Measurements from ENCODE around the gene MECP2.
A peak's percentile ranks its signal among the peaks of the same experiment; 100 is the strongest.

Gene MECP2

DNA sequence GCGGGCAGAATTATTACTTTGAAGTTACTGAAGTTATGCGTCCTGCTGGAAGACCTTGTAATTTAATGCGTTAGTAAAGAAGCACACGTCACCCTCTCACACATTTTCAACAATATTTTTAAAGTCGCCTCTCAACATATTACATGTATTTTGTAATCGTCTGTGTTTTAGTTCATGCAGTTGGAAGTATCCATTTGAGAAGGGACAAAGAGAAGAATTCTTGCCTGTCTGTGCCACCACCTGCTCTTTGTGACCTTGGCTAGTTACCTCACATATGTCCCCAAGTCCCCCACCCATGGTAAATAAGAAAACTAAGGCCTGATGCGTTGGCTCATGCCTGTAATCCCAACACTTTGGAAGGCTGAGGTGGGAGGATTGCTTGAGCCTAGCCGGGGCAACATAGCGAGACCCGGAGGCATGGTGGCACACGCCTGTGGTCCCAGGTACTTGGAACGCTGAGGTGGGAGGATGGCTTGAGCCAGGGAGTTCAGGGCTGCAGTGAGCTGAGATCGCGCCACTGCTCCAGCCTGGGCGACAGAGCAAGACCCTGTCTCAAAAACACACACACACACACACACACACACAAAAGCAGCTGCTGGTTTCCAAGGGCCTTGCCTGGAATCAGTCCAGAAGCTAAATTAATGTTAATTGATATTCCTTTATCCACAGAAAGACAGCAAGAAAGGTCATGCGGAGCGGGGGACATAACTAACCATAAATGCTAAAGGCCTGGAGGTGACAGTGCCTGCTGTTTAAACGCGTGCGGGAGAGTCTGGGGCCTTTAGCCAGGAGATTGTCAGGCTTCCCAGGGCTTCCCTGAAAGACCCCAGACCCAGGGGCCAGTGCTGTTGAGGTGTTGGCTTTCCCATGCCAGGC lies 124.2 kb downstream of the MECP2 start:
- peak; percentile 91 for FAIRE-seq
- DNase-seq (ENCODE audit: insufficient read length, low spot score), result no peak

DNA sequence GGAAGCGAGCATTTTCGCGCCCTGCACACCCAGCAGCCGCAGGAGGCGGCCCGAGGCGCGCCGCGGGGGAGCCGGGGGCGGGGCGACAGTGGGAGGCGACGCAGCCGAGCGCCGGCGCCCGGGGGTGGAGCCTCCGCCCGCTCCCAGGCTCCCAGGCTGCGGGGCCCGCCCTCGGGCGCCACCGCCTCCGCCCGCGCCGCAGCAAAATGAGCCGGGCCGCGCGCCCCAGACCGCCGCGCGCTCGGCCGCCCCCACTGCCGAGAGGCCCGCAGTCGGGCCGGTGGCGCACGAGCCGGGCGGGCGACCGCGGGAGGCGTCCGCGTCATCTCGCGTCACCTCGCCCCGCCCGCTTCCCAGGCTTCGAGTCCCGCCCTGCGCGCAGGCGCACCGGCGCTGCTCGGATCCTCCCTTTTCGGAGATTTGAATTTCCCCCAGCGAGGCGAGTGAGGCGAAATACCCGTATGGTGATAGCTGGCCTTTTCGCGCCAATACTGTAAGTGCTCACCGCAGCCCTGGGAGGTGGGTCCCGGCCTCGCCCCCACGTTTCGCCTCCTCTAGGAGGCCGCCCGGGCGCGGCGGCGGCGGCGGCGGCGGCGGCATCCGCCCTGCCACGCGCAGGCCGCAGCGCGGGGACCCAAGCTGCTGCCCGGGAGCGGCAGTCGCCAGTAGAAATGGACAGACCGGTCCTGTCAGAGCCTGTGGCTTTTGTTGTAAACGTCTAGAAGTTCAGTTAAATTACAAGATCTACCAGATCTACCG lies 125.0 kb downstream of the MECP2 start, which contains the start of gene TMEM187:
TSS of gene TMEM187 (plus strand) at position 387 of the 759 bp plus-strand sequence. CDS start 9,309 bp downstream, outside the sequence.
- DNase-seq (ENCODE audit: insufficient read length, low spot score), result peak; percentile 73
- peak; percentile 98 for FAIRE-seq
